ENCODE data around the gene ZFYVE19. TPM values are rescaled to one million over a fixed set of nuclear protein-coding genes. Genes with fewer than 3 reads are reported as not detected.

The ZFYVE19 gene
- total RNA-seq, 1 experiment from 2014 or later, result 45.9 TPM

DNA sequence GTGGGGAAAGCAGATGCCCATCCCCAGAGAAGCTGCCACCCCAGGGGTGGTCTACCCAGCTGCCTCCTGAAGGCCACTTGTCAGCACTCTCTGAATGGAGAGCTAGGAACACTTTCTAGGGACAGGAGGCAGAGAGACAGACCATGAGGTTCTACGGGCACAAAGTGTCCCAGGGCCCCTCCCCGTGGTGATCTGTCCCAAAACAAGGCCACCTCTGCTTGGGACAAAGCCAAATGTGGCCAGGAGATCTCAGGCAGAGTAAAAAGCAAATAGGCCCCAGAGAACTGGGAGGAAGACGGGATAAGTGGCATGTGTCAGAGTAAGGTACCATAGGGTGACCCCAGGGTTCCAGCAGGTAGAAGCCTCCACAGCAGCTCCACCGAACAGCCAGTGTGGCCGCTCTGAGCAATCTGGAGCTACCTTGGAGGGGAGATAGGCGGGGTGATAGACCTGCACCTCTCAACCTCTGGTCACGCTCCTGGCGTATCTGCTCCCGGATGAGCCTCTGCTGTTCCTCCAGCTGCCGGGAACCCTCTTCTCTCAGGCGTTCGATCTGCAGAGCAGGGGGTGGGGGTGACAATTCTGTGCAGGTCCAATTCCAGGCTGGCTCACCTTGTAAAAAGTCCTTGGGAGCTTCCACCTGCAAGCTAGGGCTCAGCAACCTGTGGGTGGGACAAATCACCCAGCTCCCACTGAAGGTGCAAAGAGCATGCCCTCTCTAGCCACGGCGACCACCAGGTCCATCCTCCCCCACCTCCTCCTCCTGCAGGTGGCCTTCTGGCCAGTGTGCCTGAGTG lies 31.0 kb upstream of the ZFYVE19 start:
- DNase-seq (ENCODE audit: low read depth), result no peak

DNA sequence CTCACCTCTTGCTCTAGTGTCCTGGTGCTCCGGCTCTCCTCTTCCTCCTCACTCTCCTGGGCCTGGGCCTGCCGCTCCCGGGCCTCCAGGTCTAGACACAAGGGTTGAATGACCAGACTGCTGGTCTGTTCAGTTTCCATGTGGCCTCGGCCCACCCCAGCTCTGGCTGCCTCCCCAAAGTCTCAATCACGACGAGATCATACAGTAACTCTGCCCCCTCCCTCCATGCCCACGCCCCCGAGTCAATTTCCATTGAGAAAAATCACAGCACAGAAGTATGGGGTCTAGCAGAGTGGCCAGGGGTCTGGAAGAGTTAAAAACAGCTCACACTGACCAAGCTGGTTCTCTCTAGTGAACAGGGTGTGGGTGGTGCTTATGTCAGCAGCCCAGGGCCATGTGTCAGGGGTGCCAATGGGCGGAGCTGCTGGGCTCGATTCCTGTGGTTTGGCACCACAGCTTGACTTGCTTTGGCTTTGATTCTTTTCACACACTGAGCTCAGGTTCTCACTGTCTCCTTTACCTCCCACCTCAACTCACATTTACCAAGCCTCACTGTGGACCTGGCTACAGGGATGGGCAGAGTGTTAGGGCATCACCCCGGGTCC lies 30.2 kb upstream of the ZFYVE19 start:
- DNase-seq (ENCODE audit: low read depth), result peak; percentile 88

GRCh38 chr15:40782609-40783227 lies 24.2 kb upstream of the ZFYVE19 start:
- DNase-seq (ENCODE audit: low read depth), result peak; percentile 65

DNA sequence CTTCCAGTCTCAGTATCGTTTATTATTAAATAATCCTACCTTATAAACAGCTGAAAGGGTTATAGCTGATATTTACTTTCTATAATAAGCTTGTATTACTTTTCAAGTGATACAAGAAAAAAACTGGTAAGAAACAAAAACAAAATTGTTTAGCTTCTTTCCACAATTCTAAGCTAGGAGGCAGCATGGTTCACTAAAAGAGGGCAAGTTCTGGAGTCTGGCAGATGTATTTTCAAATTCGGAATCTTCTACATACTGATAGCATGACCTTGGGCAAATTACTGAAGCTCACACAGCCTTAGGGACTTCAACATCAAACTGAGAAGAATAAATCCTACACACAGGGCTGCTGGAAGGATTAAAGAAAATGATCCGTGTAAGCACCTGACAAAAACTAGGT lies 21.7 kb upstream of the ZFYVE19 start:
- no peak for DNase-seq (ENCODE audit: low read depth)

DNA sequence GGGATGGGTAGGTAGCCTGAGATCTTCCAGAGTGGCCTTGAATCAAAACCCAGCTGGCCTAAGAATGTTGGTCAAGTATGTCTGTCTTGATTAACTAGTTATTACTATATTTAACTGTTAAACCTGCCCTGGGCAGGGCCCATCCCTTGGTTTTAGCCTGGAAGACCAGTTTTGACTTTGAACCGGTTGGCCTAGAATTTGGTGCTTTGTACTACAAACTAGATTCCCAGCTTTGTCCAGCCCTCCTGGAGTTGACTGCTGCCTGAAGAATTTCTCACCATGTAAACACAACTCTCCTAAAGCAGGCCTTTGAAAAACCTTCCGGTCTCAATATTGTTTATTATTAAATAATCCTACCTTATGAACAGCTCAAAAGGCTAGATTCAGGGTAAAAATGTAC lies 21.1 kb upstream of the ZFYVE19 start:
- DNase-seq (ENCODE audit: low read depth), result no peak

- DNase-seq (ENCODE audit: low read depth), result peak; percentile 92
These were observed 19.5 kb upstream of the ZFYVE19 start for GRCh38 chr15:40787344-40787841.

- peak; percentile 7 for DNase-seq (ENCODE audit: low read depth)
These were observed 18.9 kb upstream of the ZFYVE19 start for GRCh38 chr15:40787991-40788390.

DNA sequence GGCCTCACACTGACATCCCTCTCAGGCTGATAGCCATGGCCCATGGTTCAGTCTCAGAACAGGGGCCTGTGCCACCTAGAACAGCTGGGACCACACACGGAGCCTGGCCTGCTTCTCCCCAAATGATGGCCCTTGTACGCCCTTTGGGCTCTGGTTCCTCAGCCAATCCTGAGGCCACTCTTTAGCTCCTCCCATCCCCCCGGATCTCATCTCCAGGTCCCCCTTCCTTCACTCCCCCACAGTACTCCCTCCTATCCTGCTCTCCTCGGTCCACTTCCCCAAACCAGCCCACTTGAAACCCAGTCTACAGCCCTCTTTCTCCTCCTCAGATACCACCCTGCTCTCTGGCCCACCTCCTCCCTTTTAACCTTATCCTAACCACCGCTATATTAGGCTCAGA lies 17.8 kb upstream of the ZFYVE19 start:
- DNase-seq (ENCODE audit: low read depth), result no peak

GRCh38 chr15:40789999-40790398 lies 16.9 kb upstream of the ZFYVE19 start:
- no peak for DNase-seq (ENCODE audit: low read depth)

DNA sequence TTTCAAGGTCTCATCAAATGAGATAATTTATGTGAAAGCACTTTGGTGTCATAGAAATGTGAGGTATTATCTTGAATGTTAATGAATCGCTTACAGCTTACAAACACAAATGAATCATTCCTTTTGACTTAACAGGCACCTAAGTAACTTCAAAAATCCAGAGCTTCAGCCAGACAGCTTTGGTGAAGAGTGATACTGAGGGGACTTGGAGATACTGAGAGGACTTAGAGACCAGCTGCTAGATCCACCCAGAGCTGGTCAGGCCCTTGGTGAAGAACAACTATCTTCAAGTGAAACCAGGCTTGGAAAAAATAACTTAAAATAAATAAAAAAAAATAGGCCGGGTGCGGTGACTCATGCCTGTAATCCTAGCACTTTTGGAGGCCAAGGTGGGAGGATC lies 16.2 kb upstream of the ZFYVE19 start:
- peak; percentile 50 for DNase-seq (ENCODE audit: low read depth)

DNA sequence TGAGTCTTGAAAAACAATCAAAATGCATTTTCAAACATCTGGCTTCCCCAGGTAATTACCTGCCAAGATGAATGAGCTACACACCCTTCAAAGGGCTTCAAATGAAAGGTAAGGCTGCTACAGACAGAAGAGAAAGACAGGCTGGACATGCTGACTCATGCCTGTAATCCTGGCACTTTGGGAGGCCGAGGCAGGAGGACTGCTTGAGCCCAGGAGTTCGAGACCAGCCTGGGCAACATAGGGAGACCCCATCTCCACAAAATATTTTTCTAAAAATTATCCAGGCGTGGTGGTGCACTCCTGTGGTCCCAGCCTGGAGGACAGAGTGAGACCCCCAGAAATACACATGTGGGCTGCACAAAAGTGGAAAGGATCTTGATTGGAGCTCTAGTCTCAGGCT lies 14.5 kb upstream of the ZFYVE19 start:
- no peak for DNase-seq (ENCODE audit: low read depth)

GRCh38 chr15:40793216-40793989 lies 13.5 kb upstream of the ZFYVE19 start:
- peak; percentile 94 for DNase-seq (ENCODE audit: low read depth)

DNA sequence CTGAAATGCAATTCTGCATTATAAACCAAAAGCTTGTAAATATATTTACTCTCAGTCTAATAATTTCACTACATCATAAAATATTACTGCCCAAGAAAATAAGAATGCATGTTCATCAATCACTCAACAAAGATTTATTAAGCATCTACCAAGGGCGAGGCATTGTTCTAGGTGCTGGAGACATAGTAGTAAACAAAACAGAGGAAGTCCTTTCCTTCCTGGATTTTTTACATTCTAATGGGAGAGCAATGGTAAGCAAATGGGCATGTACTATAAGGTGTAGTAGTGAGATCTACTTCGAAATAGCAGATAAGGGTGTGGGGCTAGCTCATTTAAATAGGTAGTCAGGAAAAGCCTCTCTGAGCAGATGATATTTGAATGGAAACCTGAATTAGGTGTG lies 10.8 kb upstream of the ZFYVE19 start:
- DNase-seq (ENCODE audit: low read depth), result no peak

GRCh38 chr15:40796512-40796911 lies 10.4 kb upstream of the ZFYVE19 start:
- no peak for DNase-seq (ENCODE audit: low read depth)

- DNase-seq (ENCODE audit: low read depth), result no peak
These were observed 7.4 kb upstream of the ZFYVE19 start for GRCh38 chr15:40799523-40799922.

- no peak for DNase-seq (ENCODE audit: low read depth)
These were observed 3.8 kb upstream of the ZFYVE19 start for GRCh38 chr15:40803076-40803475.

- DNase-seq (ENCODE audit: low read depth), result no peak
These were observed 3.2 kb upstream of the ZFYVE19 start for GRCh38 chr15:40803688-40804087.

- DNase-seq (ENCODE audit: low read depth), result no peak
These were observed 239 bp upstream of the ZFYVE19 start for GRCh38 chr15:40806672-40807027.

DNA sequence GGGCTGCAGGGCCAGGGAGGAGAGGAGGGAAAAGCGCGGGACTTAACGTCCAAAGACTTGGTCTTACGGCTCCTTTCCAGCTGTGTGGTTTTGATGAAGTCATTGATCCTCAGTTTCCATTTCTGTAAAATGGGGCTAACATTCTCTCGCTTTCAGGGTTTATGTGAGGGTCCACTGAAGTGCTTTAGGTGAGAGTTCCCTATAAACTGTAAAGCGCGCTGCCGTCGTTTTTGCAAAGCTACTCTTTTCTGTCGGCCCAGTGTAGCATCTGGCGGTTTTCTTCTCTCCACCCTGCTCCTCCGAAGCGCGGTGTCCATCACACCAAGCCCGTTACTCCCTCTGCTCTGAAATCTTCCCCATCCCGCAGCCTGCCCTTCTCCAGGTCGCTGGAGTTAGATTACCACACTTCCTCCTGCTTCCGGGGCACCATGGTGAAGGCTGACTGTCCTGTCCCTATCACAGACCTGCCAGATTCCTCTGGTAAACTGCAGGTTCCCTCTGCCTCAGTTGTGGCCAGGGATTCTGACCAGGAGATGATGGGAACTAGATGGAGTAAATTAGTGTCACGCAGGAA lies 1.1 kb downstream of the ZFYVE19 start:
- DNase-seq (ENCODE audit: low read depth), result peak; percentile 27

DNA sequence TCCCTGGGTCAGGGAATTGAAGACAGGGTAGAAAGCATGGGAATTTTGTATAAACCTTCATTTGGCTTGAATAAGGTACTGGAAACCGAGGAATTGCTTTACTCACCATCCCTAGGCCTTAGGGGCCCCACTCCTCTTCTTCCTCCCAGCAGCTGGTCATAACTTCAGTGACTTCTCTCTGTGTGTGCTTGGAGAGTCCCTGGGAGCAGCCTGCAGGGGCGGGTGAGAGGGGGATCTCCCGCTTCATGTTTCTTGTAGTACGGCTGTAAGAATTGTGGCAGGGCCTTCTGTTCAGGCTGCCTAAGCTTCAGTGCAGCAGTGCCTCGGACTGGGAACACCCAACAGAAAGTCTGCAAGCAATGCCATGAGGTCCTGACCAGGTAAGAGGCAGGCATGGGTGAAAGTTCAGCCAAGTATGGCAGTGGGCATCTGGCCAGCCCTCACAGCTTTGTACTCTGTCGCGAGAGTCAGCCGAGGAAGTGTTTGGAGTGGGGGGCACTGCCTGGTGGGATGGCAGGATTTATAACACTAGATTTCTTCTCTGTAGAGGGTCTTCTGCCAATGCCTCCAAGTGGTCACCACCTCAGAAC lies 2.1 kb downstream of the ZFYVE19 start:
- DNase-seq (ENCODE audit: low read depth), result no peak

DNA sequence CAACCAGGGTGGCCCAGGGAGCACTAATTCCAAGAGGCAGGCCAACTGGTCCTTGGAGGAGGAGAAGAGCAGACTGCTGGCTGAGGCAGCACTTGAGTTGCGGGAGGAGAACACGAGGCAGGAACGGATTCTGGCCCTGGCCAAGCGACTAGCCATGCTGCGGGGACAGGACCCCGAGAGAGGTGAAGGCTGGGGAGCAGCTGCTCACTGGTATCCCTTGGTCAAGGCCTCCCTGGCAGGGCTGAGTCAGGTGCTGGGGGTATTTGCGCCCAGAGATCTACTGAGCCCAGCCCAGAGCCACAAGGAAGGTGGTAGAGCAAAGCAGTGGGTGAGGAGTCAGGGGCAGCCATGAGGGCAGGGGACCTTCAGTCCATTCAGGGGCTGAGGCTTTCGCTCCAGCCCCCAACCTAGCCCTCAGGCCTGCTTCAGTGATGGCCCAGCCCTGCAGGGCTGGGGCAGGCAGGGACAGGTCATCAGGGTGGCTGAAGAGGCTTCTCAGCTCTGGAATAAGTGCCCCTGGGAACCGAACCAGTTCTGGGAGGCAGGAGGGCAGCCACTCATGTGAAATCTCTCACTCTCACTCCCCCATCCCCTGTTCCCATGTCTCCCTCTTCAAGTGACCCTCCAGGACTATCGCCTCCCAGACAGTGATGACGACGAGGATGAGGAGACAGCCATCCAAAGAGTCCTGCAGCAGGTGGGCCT lies 6.0 kb downstream of the ZFYVE19 start:
- no peak for DNase-seq (ENCODE audit: low read depth)

Measured in M059J (cell line).